HG03103 (cell line): ENCODE data around the gene GLP1R.

ENCODE experiments used
- ATAC-seq: cut with Tn5 transposase; IDR thresholded peaks from one replicate; pipeline ENCODE4 v1.9.1; 2021; ENCODE audit warnings: low read depth; ENCODE audit not compliant: unreplicated experiment

The GLP1R gene

DNA sequence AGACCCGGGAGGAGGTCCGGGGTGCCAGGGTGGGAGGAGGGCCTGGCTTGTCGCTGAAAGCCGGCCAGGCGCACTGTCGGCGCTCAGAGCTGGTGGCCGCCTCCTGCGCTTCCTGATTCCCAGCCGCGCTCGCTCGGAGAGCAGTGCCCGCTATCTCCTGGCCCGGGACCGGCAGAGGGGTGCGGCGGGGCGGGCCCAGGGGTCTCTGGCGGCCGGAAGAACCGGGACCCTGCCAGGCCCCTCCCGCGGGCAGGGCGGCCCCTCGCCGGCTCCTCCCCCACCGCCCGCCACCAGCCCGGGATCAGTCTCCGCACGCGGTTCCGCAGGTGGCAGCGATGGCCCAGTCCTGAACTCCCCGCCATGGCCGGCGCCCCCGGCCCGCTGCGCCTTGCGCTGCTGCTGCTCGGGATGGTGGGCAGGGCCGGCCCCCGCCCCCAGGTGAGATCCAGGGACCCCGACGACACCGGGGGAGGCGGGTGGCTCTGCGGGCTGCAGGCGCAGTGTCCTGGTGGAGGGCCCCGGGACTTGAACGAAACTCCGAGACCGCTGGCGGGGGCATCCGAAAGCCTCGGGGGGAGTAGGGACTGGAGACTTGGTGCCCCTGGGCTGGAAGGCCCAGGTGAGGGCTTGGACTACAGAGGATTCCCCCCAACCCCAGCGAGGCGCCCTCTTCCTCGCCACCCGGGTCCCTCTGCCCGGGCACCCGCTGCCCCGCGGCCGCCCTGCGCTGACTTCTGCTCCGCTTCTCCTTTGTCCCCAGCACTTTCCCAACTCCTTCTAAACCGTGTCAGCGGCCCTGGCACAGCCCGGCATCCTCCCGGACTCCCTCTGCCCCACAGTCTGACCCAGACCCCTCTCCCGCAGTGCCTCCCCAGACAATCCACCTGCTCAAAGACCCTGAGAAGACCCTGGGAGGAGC, at the start of gene GLP1R:
Gene GLP1R, plus strand, starts transcription at position 301 of the 919 bp plus-strand sequence. Its CDS starts 60 bp downstream, at position 361.
- no peak for ATAC-seq

- ATAC-seq, result no peak
Measured at GRCh38 chr6:39003072-39003471, 45.5 kb upstream of the GLP1R start.

DNA sequence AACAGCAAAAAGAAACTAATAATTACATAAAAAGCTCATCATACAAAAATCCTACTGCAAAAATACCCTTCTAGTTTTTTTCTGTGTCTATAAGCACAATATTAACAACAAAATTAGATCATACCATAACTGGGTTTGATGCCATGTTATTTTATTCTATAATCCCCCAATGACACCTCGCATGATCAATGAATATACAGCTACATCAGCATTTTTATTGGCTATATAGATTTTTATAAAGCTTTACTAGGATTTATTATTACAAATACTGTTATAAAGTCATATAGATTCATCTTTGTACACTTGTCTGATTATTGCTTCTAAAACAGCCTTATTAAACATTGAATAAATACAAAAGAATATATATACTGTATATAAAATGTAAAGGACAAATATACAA, 45.1 kb upstream of the GLP1R start:
- no peak for ATAC-seq

- no peak for ATAC-seq
Measured at GRCh38 chr6:39004801-39005200, 43.8 kb upstream of the GLP1R start.

- no peak for ATAC-seq
Measured at GRCh38 chr6:39005774-39006173, 42.8 kb upstream of the GLP1R start.

DNA sequence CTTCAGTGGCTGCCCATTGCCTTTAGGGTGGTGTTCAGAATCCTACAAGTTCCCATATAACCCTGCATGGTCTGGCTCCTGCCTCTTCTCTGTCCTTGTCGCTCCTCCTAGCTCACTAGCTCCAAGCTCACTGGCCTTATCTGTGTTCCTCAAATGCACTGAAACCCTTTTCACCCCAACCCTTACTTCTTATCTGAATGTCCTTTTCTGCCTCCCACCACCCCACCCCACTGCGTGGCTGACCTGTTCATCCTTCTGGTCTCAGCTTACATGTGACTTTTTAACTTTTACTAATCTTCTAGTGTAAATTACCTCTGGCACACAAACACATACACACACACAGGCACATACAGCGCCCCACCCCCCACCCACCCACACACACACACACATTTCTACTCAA, 41.0 kb upstream of the GLP1R start:
- ATAC-seq, result no peak

DNA sequence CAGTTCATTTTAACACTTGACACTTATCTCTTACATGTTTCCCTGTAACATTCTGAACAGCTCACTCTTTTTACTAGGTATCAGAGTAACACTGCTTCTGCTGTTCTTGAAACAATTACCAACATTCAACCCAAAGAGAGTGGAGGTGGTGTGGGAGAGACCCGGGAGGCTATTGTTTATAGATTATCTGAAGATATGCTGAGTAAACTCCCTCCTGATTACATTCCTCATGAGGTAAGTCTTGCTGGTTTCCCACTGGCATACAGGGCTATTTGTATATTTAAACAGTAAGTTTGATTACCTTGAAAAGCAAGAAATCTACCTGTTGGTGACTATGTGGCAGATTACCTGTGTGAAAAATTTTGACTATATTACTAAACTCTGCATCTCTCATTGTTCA, 39.8 kb upstream of the GLP1R start:
- no peak for ATAC-seq

GRCh38 chr6:39009476-39009875, 39.1 kb upstream of the GLP1R start:
- ATAC-seq, result no peak

DNA sequence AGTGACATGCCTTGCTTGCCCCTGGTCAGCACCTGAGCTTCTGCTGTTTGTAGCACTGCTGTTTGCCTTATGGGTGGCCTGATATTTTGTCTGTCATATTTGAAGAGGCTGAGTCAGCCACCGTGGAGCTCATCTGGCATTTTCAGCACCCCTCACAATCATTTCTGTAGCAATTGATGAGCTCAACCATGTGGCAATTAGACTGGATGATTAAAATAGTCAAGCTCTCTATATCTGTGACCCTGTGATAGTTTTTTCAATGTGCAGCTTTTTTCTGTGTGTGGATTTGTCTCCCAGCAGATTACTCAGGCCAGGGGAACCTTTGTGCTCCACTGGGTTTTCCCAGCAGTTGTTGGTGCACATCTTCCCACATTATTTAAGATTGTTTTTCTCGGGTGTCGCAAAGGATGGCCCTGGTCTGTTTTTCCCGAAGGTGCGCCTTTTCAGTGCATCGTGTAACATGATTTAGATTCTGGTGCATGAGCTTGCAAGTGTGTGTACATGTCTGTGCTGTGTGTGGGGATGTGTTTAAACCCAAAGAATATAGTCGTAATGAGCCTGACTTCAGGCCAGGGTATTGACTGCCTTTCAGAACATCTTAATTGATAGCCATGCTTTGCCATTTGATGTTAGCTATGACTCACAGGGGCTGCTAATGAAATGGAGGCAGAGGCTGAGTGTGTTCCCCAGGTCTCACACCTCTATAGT, 31.6 kb upstream of the GLP1R start:
- ATAC-seq, result no peak

DNA sequence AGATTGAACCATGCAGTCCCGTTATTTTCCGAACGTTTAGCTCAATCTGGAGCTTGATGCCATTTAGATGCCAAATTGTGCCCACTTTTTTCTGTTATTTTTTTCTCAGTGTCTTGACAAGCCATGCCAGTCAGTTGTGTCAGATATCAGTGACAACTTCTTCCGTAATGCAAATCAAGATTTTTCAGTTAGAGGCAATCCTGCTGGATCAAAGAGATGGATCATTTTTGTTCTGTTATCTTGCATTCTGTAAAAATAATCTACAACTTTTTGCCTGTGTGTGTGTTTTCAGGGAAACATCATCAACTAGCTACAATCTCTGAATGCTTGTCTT, 31.1 kb upstream of the GLP1R start:
- ATAC-seq, result no peak

DNA sequence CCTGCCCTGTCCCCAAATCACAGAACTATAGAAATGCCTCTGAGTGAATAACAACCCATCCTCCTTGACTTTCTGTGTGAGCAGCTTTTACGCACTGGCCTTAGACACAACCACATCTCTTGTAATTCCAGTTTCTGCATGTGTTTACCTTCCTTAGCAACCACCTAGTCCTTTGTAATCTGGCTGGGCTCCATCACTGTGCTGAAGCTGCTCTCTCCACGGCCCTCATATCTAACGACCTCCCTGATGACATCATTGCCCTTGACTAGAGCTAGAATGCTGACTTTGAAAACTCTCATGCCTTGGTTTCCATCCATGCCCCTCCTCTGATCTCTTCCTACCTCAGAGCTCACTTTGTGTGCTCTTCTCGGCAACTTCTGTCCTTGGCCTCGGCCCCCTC, 30.5 kb upstream of the GLP1R start:
- no peak for ATAC-seq

DNA sequence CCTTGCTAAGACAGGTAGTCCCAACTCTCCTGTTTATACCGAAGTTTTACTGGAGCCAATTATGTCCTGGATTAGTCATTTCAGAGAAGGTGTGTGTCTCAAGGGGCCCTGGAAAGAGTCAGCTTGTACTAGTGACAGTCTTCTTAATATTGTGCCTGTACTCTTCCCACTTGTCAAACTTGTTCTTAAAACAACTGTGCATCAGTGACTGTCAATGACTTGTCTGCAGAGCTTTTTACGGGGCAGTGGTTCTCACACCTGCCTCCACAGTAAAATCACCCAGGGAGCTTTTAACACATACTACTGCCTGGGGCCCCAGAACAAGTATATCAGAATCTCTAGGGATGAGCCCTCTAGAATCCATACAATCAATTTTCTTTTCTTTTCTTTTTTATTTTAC, 28.4 kb upstream of the GLP1R start:
- no peak for ATAC-seq

DNA sequence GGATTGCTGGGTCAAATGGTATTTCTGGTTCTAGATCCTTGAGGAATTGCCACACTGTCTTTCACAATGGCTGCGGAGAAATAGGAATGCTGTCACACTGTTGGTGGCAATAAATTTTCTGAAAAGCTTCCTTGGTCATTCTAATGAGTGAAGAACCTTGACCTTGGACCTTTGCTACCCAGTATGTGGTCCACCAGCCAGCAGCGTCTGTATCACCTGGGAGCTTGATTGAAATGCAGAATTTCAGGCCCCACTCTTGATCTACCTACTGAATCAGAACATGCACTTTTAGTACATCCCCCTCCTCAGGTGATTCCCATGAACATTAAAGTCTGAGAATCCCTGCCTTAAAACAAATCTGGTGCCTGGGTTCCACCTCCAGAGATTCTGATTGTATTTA, 27.5 kb upstream of the GLP1R start:
- ATAC-seq, result no peak

GRCh38 chr6:39021779-39022178, 26.8 kb upstream of the GLP1R start:
- ATAC-seq, result no peak

DNA sequence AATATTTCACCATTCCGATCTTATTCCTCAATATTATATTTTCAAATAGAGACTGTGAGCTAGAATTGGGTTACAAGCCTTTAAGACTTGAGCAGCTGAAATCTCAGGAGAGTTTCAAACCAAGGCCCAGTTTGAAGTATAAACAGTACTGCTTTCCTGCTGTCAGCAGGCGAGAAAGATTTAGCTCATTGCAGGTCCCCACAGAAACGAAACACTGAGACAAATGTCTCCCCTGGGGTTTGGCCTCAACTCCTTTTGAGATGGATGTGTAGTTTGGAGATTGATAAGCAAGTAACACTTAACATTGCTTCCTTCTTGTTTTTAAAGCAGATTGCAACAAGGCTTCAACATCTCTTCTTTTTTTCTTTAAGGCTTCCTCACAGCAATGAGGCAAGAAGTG, 22.4 kb upstream of the GLP1R start:
- ATAC-seq, result no peak

DNA sequence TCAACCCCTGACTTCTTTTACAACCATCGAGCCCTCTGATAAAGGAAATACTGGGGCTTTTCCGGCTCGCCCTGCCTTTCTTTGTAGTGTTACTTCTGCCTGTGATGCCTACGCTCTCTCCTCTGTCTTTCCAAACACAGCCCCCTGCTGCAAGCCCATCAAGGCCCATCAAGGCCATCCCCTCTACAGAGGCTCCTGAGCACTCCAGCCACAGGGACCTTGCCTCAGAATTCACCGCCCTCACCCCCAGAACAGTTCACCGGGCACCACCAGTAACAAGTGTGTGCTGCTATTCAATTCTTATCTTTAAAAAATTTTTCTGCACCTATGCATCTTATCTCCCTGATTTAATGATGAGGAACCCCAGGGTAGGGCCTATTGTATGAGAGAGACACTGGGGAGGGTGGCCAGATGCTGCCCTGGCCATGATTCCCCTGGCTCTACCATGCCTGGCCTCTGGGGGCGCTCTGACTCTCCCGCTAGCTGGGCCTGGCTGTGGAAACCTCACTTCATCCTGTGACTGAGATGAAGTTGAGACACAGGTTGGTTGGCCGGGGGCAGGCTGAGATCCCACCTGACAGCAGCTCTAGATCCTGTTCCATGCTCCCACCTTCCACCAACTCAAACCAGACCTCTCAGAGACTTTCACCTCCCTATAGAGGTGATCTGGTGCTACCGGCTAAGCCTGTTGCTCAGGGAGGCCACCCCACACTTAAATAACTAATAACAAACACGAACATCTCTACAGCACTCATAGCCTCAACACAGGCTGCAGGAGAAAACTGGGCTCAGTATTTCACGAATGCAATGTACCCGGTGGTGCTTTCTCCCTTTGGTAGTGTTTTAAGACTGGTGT, 19.2 kb upstream of the GLP1R start:
- no peak for ATAC-seq

DNA sequence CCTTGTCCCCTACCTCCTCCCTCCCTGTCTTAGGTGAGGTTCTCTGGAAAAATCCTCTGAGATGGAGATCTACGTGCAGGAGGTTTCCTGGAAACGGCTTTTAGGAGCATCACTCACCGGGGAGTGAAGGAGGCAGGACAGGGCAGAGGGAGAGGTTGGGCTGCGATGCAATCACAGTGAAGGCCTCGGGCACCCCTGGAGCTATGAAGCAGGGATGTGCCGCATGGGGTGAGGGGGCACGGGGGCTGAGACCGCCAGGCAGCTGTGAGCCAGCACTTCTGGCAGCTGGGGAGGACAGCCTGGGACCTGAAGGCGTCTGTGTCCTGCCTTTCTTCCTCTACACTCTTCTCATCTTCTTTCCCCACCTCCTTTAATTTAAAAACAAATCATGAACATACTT, 12.9 kb upstream of the GLP1R start:
- no peak for ATAC-seq

GRCh38 chr6:39037082-39037508, 11.5 kb upstream of the GLP1R start:
- no peak for ATAC-seq

DNA sequence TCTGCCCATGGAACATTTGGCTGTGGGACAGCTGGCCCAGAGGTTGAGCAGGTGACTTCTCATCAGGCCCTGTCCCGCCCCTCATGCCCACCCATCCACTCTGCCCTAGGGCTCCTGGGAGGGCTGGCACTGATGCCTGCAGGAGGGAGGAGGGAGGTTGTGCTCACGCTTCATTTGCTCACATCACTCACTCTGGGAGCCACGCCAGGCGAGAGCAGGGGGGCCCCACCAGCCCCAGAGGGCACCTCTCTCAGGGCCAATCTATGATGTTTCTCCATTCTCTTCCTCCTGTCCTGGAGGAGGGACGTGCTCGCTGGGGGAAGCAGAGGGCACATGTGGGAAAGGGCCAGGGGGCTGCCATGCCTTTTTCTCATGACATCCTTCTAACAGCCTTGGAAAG, 10.9 kb upstream of the GLP1R start:
- ATAC-seq, result no peak

- ATAC-seq, result no peak
Measured at GRCh38 chr6:39040080-39040673, 8.4 kb upstream of the GLP1R start.

DNA sequence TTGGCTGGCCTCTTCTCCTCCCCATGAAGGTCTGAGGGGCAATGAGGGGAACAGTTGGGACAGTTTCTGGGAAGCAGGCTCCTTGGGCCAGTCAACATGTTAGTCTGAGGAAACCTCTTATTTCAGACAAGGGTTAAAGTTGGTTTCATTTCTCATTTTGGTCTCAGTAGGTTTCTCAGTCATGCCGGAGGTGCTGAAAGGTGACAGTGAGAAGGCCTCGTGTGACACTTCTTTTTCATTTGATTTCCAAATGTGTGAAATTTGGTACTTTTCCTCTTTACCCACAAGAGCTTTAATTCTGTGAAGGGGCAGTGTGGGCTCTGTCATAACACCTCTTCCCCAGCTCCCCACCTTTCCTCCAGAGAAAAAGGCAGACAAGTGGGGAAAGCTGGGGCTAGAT, 7.5 kb upstream of the GLP1R start:
- ATAC-seq, result no peak
